Heart left ventricle (tissue), 13 donors: Measurements from ENCODE around the gene KRABD2.

Experiments
- CTCF ChIP-seq, 12 donors: fragments of 200-600 bp; sonication (generic) in 4 of 12; IDR thresholded peaks; one replicate each; pipeline versions ENCODE4 v1.5.0 to v1.8.0; 2018 to 2022; ENCODE audit warnings: antibody characterized with exemption in 12 of 12, mild to moderate bottlenecking in 5 of 12
- POLR2A ChIP-seq, 2 donors: fragments of 450-650 bp; IDR thresholded peaks; one replicate each; pipeline ENCODE4 v1.6.1; 2017; ENCODE audit warnings: antibody characterized with exemption in 2 of 2, mild to moderate bottlenecking in 2 of 2, moderate library complexity in 2 of 2
- donor health status: ischemic (EF 13 %, LVEDD 7.1; RV severe dilation, severe dysfunction).
- donor health status: DM: no; HTN: yes; CAD: no.
- donor health status: DM: no; HTN: no; CAD: no.
- donor health status: ischemic (EF 25% LVEDD 6.9; RV normal size, moderate dysfunction).
- donor health status: ischemic (EF 25% LVEDD 5.7; RV mildly dilated, moderate dysfunction).
- donor health status: ischemic (EF 35%, LVEDD 5.7; RV mildly dilated, moderate dysfunction).
- donor health status: nonischemic (EF 11% LVEDD 7.7; RV severe dilation, severe dysfunction).
- donor health status: DM: yes; HTN: yes; CAD: no.
- donor health status: PGD.
- donor health status: ischemic (EF 29% LVEDD 5.4; RV normal size, mild dysfunction).
- donor health status: nonischemic (EF 23%, LVEDD 6.1; RV moderate dilation, normal function).

DNA sequence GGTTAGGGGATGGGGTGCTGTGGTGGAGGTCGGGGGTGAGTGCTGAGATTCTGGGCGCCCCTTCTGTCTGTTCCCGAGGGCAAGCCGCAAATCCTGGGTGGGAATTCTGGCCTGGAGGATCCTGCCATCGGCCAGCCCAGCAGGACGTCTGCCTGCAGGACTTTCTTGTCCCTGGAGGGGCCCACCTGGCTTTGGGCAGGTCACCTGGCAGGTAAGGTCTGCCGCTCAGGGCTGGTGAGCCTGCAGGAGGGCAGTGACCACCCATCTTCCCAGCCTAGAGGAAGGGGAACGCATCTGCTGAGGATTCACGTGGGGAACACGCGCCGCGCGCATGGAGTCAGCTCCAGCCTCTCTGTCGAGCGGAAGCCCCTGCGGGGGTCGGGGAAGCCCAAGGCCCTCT lies 15.8 kb upstream of the KRABD2 start:
- TF ChIP-seq POLR2A (IDR thresholded peaks at IDR 0.05) (no peak), CTCF (IDR thresholded peaks at IDR 0.05) (no peak)
